ENCODE measurements around the gene C4orf50. TPM values are rescaled to one million over a fixed set of nuclear protein-coding genes. Genes with fewer than 3 reads are reported as not detected.
A peak's percentile ranks its signal among the peaks of the same experiment; 100 is the strongest.

The C4orf50 gene
- total and polyA plus RNA-seq, 2 experiments from 2014 or later = 0.06 to 0.31 TPM

DNA sequence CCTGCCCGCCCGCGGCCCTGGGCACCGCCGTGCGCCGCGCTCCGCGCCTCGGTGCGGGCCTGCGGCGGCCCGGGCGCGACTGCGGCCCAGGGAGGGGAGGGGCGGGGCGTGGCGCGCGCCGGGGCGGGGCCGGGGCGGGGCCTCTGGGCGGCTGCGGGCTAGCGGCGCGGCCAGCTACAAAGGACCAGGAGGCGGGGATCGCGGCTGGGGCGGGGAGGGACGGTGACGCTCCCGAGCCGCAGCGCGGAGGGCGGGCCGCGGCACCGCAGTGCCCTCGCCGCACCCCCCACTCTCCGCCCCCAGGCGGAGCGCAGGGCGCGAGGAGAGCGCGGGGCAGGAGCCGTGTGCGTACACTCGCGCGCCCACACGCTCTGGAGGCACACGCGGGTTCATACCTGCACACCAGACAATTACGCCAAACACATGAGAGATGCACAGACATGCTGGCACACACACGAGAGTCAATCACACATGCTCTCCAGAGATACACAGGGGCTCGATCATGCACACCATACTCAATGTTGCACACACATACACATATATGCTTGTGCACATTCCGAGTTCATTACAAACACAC, 125.1 kb downstream of the C4orf50 start, which contains the start of gene CRMP1:
Gene CRMP1, minus strand, starts transcription at position 83 of the 577 bp plus-strand sequence. CDS start 117 bp downstream, outside the sequence.
- H3F3A ChIP-seq (replicated peaks; ENCODE audit: low read depth) = 0 out of 2 replicates have a peak, but pooled peaks cover 4% of the 10 kb centered on the region
- DNase-seq (ENCODE audit: low spot score) = peak; percentile 85
- H2AFZ ChIP-seq = peak within 1 kb of the TSS; percentile 78; the same call in 1 of the 2 replicates
- H3K4me1 ChIP-seq (ENCODE audit: insufficient read depth) = peaks cover 27% of the 10 kb centered on the region
- H3K27ac ChIP-seq (ENCODE audit: low read depth) = no peak within 1 kb of the TSS
- ATAC-seq = peak; percentile 21
- Mint-ChIP-seq H3K27ac (no peak within 1 kb of the TSS), H3K36me3 (ENCODE audit: low read depth) (no peaks in the 10 kb centered on the region; the same call in 1 of the 3 replicates), H3K4me3 (peak within 1 kb of the TSS; percentile 80), H3K27me3 (ENCODE audit: insufficient read depth, low read depth, poor library complexity) (peaks cover 70% of the 10 kb centered on the region), H3K9me3 (peaks cover 13% of the 10 kb centered on the region; the same call in 2 of the 3 replicates), H3K4me1 (peaks cover 39% of the 10 kb centered on the region)
- peak within 1 kb of the TSS; percentile 99 for H3K4me2 ChIP-seq
- 0 out of 2 replicates have a peak, but pooled peaks have one; percentile 12 for TF ChIP-seq POLR2AphosphoS5 (IDR thresholded peaks at IDR 0.05; ENCODE audit: low read depth)
- no peak for TF ChIP-seq NANOG (IDR thresholded peaks at IDR 0.05; ENCODE audit: borderline replicate concordance)
- TF ChIP-seq CREB1 (CRISPR knock-in tag; IDR thresholded peaks at IDR 0.05; ENCODE audit: low read depth) = peak; percentile 52; the same call in 1 of the 2 replicates
- TF ChIP-seq REST (IDR thresholded peaks at IDR 0.05; ENCODE audit: unreplicated experiment) = no peak
- TF ChIP-seq EZH2 (IDR thresholded peaks at IDR 0.05; ENCODE audit: low read depth, unreplicated experiment) = no peak
- H3K4me3 ChIP-seq = peak within 1 kb of the TSS; percentile 93
- no peaks in the 10 kb centered on the region for H3K9me2 ChIP-seq (ENCODE audit: insufficient read depth)
- peaks cover 8% of the 10 kb centered on the region; the same call in 1 of the 2 replicates for H4K20me1 ChIP-seq (replicated peaks; ENCODE audit: insufficient read depth)
- H3K79me2 ChIP-seq (replicated peaks; ENCODE audit: insufficient read depth) = peaks cover 4% of the 10 kb centered on the region; the same call in 1 of the 2 replicates
- H3K27me3 ChIP-seq (ENCODE audit: insufficient read depth) = peaks cover 69% of the 10 kb centered on the region
- no peaks in the 10 kb centered on the region for H3K36me3 ChIP-seq (ENCODE audit: insufficient read depth)

DNA sequence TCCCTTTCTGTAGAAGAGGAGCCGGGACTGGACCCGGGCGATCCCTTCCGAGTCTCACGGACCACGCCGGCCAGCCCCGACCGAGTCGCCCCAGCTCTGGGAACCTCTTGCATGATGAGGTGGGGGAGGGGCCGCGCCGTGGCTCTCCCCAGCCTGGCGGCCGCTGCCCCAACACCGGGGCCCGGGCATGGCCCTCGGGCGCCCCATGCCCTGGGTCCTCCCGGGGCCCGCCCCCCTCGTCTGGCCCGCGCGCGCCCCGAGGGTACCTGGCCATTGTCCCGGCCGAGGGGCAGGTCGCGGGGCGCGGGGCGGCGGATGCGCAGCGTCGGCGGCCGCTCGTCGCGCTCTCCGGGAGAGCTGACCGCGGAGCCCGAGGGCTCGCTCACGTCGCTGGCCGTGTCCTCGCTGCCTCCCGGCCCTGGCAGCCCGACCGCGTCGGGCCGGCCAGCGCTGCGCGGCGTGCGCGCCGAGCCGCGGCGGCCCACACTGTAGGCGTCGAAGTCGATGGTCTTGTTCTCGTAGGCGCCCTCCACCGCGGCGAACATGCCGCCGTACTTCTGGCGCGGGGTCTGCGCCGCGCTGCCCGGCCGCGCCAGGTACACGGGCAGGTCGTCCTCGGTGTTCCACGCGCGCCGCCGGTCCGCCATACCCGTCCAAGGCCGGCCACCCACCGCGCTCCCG, 125.8 kb downstream of the C4orf50 start:
- peak; percentile 57 for DNase-seq (ENCODE audit: low spot score)
- Histone ChIP-seq H3K4me3 (peak overlapping the region; percentile 93), H3K27me3 (ENCODE audit: insufficient read depth) (peaks cover 69% of the 10 kb centered on the region), H3K4me2 (peak overlapping the region; percentile 99), H2AFZ (no peak overlapping the region), H4K20me1 (replicated peaks; ENCODE audit: insufficient read depth) (peaks cover 8% of the 10 kb centered on the region; the same call in 1 of the 2 replicates), H3K79me2 (replicated peaks; ENCODE audit: insufficient read depth) (peaks cover 8% of the 10 kb centered on the region), H3K4me1 (ENCODE audit: insufficient read depth) (peaks cover 27% of the 10 kb centered on the region), H3K27ac (ENCODE audit: low read depth) (no peak overlapping the region), H3F3A (replicated peaks; ENCODE audit: low read depth) (0 out of 2 replicates have a peak, but pooled peaks cover 4% of the 10 kb centered on the region), H3K9me2 (ENCODE audit: insufficient read depth) (no peaks in the 10 kb centered on the region), H3K36me3 (ENCODE audit: insufficient read depth) (no peaks in the 10 kb centered on the region)
- Mint-ChIP-seq H3K4me1 (peaks cover 39% of the 10 kb centered on the region), H3K9me3 (peaks cover 13% of the 10 kb centered on the region; the same call in 2 of the 3 replicates), H3K27ac (no peak overlapping the region), H3K36me3 (ENCODE audit: low read depth) (no peaks in the 10 kb centered on the region; the same call in 1 of the 3 replicates), H3K4me3 (peak overlapping the region; percentile 80), H3K27me3 (ENCODE audit: insufficient read depth, low read depth, poor library complexity) (peaks cover 65% of the 10 kb centered on the region)
- no peak for ATAC-seq
- TF ChIP-seq ZNF114 (CRISPR knock-in tag; IDR thresholded peaks at IDR 0.05) (no peak), EZH2 (IDR thresholded peaks at IDR 0.05; ENCODE audit: low read depth, unreplicated experiment) (no peak), STAT1 (IDR thresholded peaks at IDR 0.05; ENCODE audit: unreplicated experiment) (no peak), POLR2AphosphoS5 (IDR thresholded peaks at IDR 0.05; ENCODE audit: low read depth) (no peak), REST (IDR thresholded peaks at IDR 0.05; ENCODE audit: unreplicated experiment) (no peak), CREB1 (CRISPR knock-in tag; IDR thresholded peaks at IDR 0.05; ENCODE audit: low read depth) (no peak), EZH2phosphoT487 (IDR thresholded peaks at IDR 0.05; ENCODE audit: unreplicated experiment) (no peak)

Data from GM23338 (cell line).